Ishikawa (cell line): ENCODE results near the gene DSCAML1.

Source experiments
- CEBPB ChIP-seq: IDR thresholded peaks from 2 replicates; pipeline ENCODE4 v1.6.1; 2012
- CREB1 ChIP-seq: IDR thresholded peaks from 2 replicates; pipeline ENCODE4 v1.6.1; 2012; ENCODE audit warnings: low read depth
- EGR1 ChIP-seq: IDR thresholded peaks from 2 replicates; pipeline ENCODE4 v1.6.1; 2012
- EP300 ChIP-seq: IDR thresholded peaks from 2 replicates; pipeline ENCODE4 v1.6.1; 2012; ENCODE audit warnings: borderline replicate concordance
- FOXM1 ChIP-seq: IDR thresholded peaks from 2 replicates; pipeline ENCODE4 v1.6.1; 2012; ENCODE audit warnings: low read depth, borderline replicate concordance
- MAX ChIP-seq: IDR thresholded peaks from 2 replicates; pipeline ENCODE4 v1.6.1; 2012
- NFIC ChIP-seq: IDR thresholded peaks from 2 replicates; pipeline ENCODE4 v1.6.1; 2012
- RAD21 ChIP-seq: IDR thresholded peaks from 2 replicates; pipeline ENCODE4 v1.6.1; 2012; ENCODE audit warnings: low read depth
- REST ChIP-seq: IDR thresholded peaks from 2 replicates; pipeline ENCODE4 v1.6.1; 2012; ENCODE audit warnings: low read depth, mild to moderate bottlenecking
- TAF1 ChIP-seq: IDR thresholded peaks from 2 replicates; pipeline ENCODE4 v1.6.1; 2012; ENCODE audit warnings: low read depth, mild to moderate bottlenecking
- TCF12 ChIP-seq: IDR thresholded peaks from 2 replicates; pipeline ENCODE4 v1.6.1; 2012; ENCODE audit warnings: low read depth
- TEAD4 ChIP-seq: IDR thresholded peaks from 2 replicates; pipeline ENCODE4 v1.6.1; 2012
- USF1 ChIP-seq: IDR thresholded peaks from 2 replicates; pipeline ENCODE4 v1.6.1; 2012
- YY1 ChIP-seq: IDR thresholded peaks from 2 replicates; pipeline ENCODE4 v1.6.1; 2012; ENCODE audit warnings: low read depth
- ZBTB7A ChIP-seq: IDR thresholded peaks from 2 replicates; pipeline ENCODE4 v1.6.1; 2012; ENCODE audit warnings: low read depth

DSCAML1 gene

GRCh38 chr11:117794135-117794534 lies 2.9 kb downstream of the DSCAML1 start:
- TF ChIP-seq CEBPB, result no peak
- TF ChIP-seq ZBTB7A, result no peak
- no peak for TF ChIP-seq NFIC
- no peak for TF ChIP-seq CREB1
- no peak for TF ChIP-seq EP300
- no peak for TF ChIP-seq USF1
- no peak for TF ChIP-seq TEAD4
- no peak for TF ChIP-seq TCF12
- TF ChIP-seq TAF1, result no peak
- no peak for TF ChIP-seq FOXM1
- TF ChIP-seq YY1, result no peak
- no peak for TF ChIP-seq RAD21
- TF ChIP-seq EGR1, result no peak
- no peak for TF ChIP-seq MAX
- no peak for TF ChIP-seq REST

DNA sequence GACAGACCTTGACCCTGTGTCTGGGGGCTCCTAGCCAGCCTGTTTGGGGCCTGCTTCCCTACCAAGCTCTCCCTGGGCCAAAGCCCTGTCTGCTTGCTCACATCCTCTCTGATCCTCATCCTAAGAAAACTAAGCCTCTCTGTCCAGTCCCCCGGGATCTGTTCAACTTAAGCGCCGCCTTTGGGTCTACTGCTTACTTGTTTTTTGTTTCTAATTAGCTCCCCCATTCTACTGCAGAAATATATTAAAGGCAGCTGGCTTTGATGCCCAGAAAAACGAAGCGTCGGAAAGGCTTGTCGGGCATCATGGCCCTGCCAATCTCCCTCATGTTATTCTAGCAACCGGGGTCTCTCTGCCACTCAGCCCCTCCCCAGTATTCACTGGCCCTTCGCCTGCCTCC lies 3.4 kb downstream of the DSCAML1 start:
- TF ChIP-seq YY1 (no peak), REST (no peak), TAF1 (no peak), FOXM1 (no peak), USF1 (no peak), ZBTB7A (no peak), MAX (no peak), NFIC (no peak), EP300 (no peak), CREB1 (no peak), TEAD4 (no peak), CEBPB (no peak), TCF12 (no peak), RAD21 (no peak), EGR1 (no peak)

GRCh38 chr11:117792992-117793391 lies 4.0 kb downstream of the DSCAML1 start:
- TF ChIP-seq EGR1 (no peak), REST (no peak), TCF12 (no peak), TAF1 (no peak), CEBPB (no peak), CREB1 (no peak), TEAD4 (no peak), NFIC (no peak)

DNA sequence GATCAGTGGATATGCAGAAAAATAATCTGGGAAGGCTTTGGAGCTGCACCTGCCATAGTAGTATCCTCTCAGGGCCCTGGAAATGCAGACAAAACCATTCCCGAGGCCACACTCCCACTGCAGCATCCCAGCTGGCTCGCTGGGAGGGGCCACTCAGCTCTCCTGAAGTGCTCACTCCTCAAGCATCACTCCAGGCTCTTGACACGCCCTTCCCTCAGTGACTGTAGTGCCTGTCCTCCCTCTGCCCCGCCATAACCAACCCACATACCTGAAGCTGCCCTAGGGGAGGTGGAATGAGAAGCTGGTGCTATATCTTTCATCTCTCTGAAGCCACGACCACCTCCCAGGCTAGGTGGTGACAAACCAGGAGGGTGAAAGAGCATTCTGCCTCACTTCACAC lies 4.8 kb downstream of the DSCAML1 start:
- TF ChIP-seq TCF12 (no peak), TEAD4 (no peak), CREB1 (no peak), REST (no peak), EGR1 (no peak), ZBTB7A (no peak), RAD21 (no peak), CEBPB (no peak), FOXM1 (no peak), YY1 (no peak), NFIC (no peak), EP300 (no peak), MAX (no peak), TAF1 (no peak), USF1 (no peak)
